Measurements from ENCODE around the gene TTC24. TPM values are rescaled to one million over a fixed set of nuclear protein-coding genes. Genes with fewer than 3 reads are reported as not detected.
"Not testable (repeated sequence)": the region's sequence is repeated elsewhere in the genome, so short reads cannot be mapped to it uniquely, and the experiment has no call there.

The TTC24 gene
- polyA plus RNA-seq, 3 donors = 0.14 to 0.31 TPM; not detected in 1

DNA sequence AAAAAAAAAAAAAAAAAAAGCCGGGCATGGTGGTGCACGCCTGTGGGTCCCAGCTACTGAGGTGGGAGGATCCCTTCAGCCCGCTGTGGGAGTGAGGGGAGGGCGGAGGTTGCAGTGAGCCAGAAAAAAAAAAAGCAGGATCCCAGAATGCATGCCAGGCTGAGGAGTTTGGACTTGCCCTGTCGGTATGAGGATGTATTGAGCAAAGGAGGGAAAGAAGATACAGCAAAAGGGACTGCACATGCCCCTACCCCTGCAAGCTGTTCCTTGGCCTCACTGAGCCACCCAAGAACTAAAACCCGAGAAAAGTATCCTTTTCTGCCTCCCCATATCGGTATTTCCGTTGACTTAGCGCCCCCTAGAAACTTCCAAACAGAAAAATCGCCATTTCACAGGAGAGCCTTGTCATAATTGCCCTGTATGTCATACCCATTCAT, 23.1 kb downstream of the TTC24 start:
- Histone ChIP-seq H3K79me2 (ENCODE audit: insufficient read depth, low read length) (peaks cover 22% of the 10 kb centered on the region), H3K36me3 (replicated peaks in 1 of 2; ENCODE audit: control insufficient read depth in 1 of 2, insufficient read depth in 2 of 2, low read length in 2 of 2) (peaks cover 6 to 14% of the 10 kb centered on the region in 2 donors), H3K9ac (ENCODE audit: insufficient read depth, low read length, poor library complexity, severe bottlenecking) (no peak overlapping the region), H3K4me1 (ENCODE audit: control insufficient read depth in 1 of 2, insufficient read depth in 2 of 2, low read length in 2 of 2) (peaks cover 23 to 26% of the 10 kb centered on the region in 2 donors), H3K4me2 (replicated peaks; ENCODE audit: extremely low read depth, low read length, poor library complexity, severe bottlenecking) (peak overlapping the region; percentile 35), H2AFZ (ENCODE audit: insufficient read depth, low read depth, low read length, poor library complexity, severe bottlenecking) (peak overlapping the region; percentile 47), H3K27ac (ENCODE audit: low read depth in 1 of 2, low read length in 2 of 2) (no peak overlapping the region), H4K20me1 (ENCODE audit: insufficient read depth, low read length) (no peaks in the 10 kb centered on the region), H3K27me3 (ENCODE audit: control insufficient read depth in 2 of 2, insufficient read depth in 2 of 2, low read length in 2 of 2) (no peaks in the 10 kb centered on the region), H3K4me3 (replicated peaks in 1 of 3; ENCODE audit: low read depth in 2 of 3, low read length in 3 of 3) (no peak overlapping the region), H3K9me3 (replicated peaks in 1 of 2; ENCODE audit: control insufficient read depth in 1 of 2, insufficient read depth in 1 of 2, low read length in 2 of 2) (no peaks in the 10 kb centered on the region)
- no peaks in the 10 kb centered on the region for H3K9me3 Mint-ChIP-seq
- H3K4me1 Mint-ChIP-seq = peaks cover 26% of the 10 kb centered on the region
- H3K36me3 Mint-ChIP-seq = peaks cover 13 to 15% of the 10 kb centered on the region in 2 donors
- H3K4me3 Mint-ChIP-seq = peak overlapping the region in 1 of 2 donors; percentile 48
- peak in 1 of 3 donors; percentile 20 for DNase-seq
- 10% methylated on average over 7 of the region's 10 CpGs for WGBS (ENCODE audit: insufficient coverage)
- peaks cover 1 to 2% (median 2%) of the 10 kb centered on the region in 3 donors for H3K27me3 Mint-ChIP-seq (ENCODE audit: low read depth in 3 of 3)
- intact Hi-C loops (cut with micrococcal nuclease) = loop anchor here (10.0 kb wide), 2 partner anchors 148 to 218 kb away; no protein-coding TSS in a partner anchor
- H3K27ac Mint-ChIP-seq = peak overlapping the region in 1 of 7 donors; percentile 34
- TF ChIP-seq, protein P1, sequence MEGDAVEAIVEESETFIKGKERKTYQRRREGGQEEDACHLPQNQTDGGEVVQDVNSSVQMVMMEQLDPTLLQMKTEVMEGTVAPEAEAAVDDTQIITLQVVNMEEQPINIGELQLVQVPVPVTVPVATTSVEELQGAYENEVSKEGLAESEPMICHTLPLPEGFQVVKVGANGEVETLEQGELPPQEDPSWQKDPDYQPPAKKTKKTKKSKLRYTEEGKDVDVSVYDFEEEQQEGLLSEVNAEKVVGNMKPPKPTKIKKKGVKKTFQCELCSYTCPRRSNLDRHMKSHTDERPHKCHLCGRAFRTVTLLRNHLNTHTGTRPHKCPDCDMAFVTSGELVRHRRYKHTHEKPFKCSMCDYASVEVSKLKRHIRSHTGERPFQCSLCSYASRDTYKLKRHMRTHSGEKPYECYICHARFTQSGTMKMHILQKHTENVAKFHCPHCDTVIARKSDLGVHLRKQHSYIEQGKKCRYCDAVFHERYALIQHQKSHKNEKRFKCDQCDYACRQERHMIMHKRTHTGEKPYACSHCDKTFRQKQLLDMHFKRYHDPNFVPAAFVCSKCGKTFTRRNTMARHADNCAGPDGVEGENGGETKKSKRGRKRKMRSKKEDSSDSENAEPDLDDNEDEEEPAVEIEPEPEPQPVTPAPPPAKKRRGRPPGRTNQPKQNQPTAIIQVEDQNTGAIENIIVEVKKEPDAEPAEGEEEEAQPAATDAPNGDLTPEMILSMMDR (IDR thresholded peaks at IDR 0.05) = peak; percentile 52

- not testable (repeated sequence) for H3K79me2 ChIP-seq (ENCODE audit: insufficient read depth, low read length); H3K9ac ChIP-seq (ENCODE audit: insufficient read depth, low read length, poor library complexity, severe bottlenecking); H3K4me3 ChIP-seq (replicated peaks in 1 of 3; ENCODE audit: low read depth in 2 of 3, low read length in 3 of 3); H3K4me1 Mint-ChIP-seq; H4K20me1 ChIP-seq (ENCODE audit: insufficient read depth, low read length); H2AFZ ChIP-seq (ENCODE audit: insufficient read depth, low read depth, low read length, poor library complexity, severe bottlenecking); H3K27ac ChIP-seq (ENCODE audit: low read depth in 1 of 2, low read length in 2 of 2); DNase-seq; H3K4me1 ChIP-seq (ENCODE audit: control insufficient read depth in 1 of 2, insufficient read depth in 2 of 2, low read length in 2 of 2); H3K27ac Mint-ChIP-seq; H3K9me3 Mint-ChIP-seq; H3K4me2 ChIP-seq (replicated peaks; ENCODE audit: extremely low read depth, low read length, poor library complexity, severe bottlenecking); H3K27me3 ChIP-seq (ENCODE audit: control insufficient read depth in 2 of 2, insufficient read depth in 2 of 2, low read length in 2 of 2); H3K36me3 ChIP-seq (replicated peaks in 1 of 2; ENCODE audit: control insufficient read depth in 1 of 2, insufficient read depth in 2 of 2, low read length in 2 of 2); H3K4me3 Mint-ChIP-seq; H3K9me3 ChIP-seq (replicated peaks in 1 of 2; ENCODE audit: control insufficient read depth in 1 of 2, insufficient read depth in 1 of 2, low read length in 2 of 2); H3K36me3 Mint-ChIP-seq
- H3K27me3 Mint-ChIP-seq (ENCODE audit: low read depth in 3 of 3) = peaks cover 15 to 21% (median 18%) of the 10 kb centered on the region in 3 donors
- intact Hi-C loops (cut with micrococcal nuclease) = loop anchor here (5.0 to 10.0 kb wide), 4 partner anchors 125 to 223 kb away; no protein-coding TSS in a partner anchor
- 100% methylated on average over 1 of the region's 4 CpGs for WGBS (ENCODE audit: insufficient coverage)
Observed at GRCh38 chr1:156607344-156607743, 27.8 kb downstream of the TTC24 start.
